Activated CD8-positive, alpha-beta memory T cell treated with anti-CD3 and anti-CD28 coated beads, Interleukin-2, amount 50 U/mL, for 1 hour (primary cell): Measurements from ENCODE around the gene AIG1.
"Not testable (repeated sequence)": the region's sequence is repeated elsewhere in the genome, so short reads cannot be mapped to it uniquely, and the experiment has no call there.

Experiments used
- DNase-seq: peaks from one replicate; pipeline ENCODE4 v3.0.0-alpha.2; 2020; ENCODE audit errors: extremely low read depth

AIG1 gene

GRCh38 chr6:143126574-143126941 lies 65.9 kb downstream of the AIG1 start:
- DNase-seq, result no peak

DNA sequence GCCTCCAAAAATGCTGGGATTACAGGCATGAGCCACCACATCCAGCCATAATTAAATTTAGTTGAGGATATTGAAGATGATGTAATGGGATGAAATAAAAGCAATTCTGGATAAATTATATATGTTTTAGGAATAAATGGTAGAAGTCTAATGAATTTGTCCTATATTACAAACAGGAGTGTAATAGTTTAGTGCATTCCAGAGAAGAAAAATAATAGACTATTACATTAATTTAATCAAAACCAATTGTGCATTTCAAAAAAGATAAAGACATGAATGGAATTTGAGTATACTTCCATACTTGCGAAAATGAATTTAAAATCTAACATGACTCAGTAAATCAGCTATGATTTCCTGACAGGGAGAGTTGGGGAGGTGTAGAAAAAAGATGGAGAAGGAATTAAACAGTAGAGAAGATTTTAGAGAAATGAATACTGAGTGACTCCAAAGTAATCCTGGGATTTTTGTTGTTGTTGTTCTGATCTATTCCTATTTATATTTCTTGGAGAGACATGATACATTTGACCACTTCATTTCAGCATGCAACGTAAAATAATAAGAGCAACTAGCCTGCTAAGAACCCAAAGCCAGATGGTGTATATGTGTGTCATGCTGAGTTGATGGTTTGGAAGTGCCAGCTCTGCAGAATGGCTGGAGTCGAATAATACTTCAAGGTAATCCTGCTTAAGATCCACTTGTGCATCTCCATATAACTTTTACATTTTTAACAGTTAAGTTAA lies 67.4 kb downstream of the AIG1 start:
- DNase-seq, result no peak

- DNase-seq, result no peak
These were observed 68.0 kb downstream of the AIG1 start for GRCh38 chr6:143128681-143129015.

GRCh38 chr6:143130928-143131327 lies 70.2 kb downstream of the AIG1 start:
- no peak for DNase-seq

GRCh38 chr6:143135325-143135724 lies 74.6 kb downstream of the AIG1 start:
- DNase-seq, result no peak

GRCh38 chr6:143135797-143136561 lies 75.3 kb downstream of the AIG1 start:
- DNase-seq, result no peak

- no peak for DNase-seq
These were observed 76.0 kb downstream of the AIG1 start for GRCh38 chr6:143136647-143137046.

- DNase-seq, result no peak
These were observed 78.6 kb downstream of the AIG1 start for GRCh38 chr6:143139239-143139784.

- DNase-seq, result not testable (repeated sequence)
These were observed 79.2 kb downstream of the AIG1 start for GRCh38 chr6:143139884-143140283.

DNA sequence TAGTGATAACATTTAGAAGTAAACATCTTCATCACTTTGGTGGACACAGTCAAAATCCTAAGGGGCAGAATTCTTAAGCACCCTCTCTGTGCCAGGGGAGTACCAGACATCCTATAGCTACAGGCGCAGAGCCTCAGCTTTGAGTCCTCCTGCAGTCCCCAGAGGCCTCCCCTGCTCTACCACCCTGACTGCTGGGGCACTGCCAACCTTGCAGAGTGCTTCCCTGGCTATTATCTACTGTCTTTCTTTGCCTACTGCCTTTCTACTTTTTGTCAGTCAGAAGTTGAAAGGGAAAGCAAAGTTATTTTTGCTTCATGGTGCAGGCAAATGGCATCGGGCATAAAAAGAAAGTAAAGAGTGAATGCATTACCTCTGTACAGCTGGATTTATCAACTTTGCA lies 80.1 kb downstream of the AIG1 start:
- no peak for DNase-seq

GRCh38 chr6:143141442-143141841 lies 80.8 kb downstream of the AIG1 start:
- no peak for DNase-seq

GRCh38 chr6:143146186-143146851 lies 85.6 kb downstream of the AIG1 start:
- no peak for DNase-seq

GRCh38 chr6:143149771-143150170 lies 89.1 kb downstream of the AIG1 start:
- no peak for DNase-seq

DNA sequence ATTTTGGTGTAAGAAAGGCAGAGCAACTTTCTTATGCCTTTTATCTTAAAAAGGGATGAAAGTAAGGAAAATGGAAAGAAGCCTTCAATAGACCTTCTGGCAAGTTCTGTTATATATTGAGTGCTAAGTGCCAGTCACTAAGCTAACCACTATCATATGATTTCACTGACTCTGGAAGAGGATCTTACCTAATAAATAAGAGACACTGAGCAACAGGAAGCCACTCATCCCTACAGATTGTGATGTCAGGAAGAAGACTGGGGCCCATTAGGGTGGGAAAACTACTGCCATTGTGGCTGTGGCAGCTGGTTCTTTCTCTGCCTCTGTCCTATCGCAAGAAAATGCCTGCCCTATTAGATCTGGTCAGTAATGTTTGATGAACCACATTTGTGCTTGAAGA lies 89.6 kb downstream of the AIG1 start:
- no peak for DNase-seq

DNA sequence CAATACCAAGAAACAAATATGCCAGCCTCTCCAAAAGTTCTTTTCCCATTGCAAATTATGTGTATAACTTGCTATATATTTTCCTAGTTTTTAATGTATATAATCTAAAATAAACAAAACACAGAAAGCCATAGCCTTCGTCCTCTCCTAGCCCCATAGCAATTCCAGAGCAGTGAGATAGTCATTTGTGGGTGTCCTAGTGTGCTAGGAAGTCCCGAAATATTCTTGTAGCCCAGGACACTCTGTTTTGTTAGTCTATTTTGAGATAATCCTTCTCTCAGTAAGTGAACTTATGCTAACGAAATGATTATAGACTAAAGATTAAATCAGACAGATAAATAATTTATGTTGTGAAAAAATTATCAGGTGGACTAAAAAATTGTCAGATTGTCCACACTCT lies 90.7 kb downstream of the AIG1 start:
- DNase-seq, result no peak

DNA sequence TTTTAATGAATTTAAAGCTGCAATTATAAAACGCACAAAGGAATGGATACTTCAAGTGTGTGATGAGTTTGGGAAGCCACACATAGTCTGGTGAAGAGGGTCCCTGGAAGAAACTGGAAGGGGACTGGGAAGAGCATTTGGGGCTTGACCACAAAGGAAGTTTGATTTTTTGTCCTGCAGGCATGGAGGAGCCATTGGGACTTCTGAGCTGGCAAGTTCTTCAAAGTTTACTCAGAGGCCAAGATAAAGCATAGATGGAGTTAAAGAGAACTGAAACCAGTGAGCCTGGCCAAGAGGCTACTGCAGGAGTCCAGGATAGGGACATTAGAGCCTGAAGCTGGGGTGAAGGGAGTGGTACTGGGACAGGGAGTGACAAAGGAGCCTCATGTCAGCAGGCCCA lies 95.0 kb downstream of the AIG1 start:
- no peak for DNase-seq

- no peak for DNase-seq
These were observed 96.4 kb downstream of the AIG1 start for GRCh38 chr6:143157131-143157530.

DNA sequence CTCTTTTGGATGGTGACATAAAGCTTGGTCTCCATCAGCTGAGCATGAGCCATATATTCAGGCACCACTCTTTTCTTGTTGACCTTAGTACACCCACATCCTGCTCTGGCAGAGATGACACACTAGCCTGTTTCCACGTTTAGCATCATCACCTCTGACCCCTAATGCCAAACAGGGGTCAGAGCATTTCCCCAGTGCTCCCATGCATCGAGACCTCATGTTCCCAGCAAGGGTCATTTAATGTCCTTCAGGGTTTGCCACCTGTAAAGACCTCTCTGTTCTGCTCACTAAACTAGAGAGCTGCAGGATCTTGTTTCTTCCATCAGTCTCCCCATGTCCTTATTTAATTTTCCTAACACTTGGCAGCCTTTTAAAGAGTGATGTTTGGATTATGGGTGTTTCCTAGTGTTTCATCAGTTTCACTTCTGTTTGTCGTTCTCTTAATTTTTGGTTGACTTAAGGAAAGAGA lies 97.5 kb downstream of the AIG1 start:
- DNase-seq, result no peak

- DNase-seq, result no peak
These were observed 98.3 kb downstream of the AIG1 start for GRCh38 chr6:143159001-143159400.

GRCh38 chr6:143160015-143160414 lies 99.3 kb downstream of the AIG1 start:
- DNase-seq, result no peak

DNA sequence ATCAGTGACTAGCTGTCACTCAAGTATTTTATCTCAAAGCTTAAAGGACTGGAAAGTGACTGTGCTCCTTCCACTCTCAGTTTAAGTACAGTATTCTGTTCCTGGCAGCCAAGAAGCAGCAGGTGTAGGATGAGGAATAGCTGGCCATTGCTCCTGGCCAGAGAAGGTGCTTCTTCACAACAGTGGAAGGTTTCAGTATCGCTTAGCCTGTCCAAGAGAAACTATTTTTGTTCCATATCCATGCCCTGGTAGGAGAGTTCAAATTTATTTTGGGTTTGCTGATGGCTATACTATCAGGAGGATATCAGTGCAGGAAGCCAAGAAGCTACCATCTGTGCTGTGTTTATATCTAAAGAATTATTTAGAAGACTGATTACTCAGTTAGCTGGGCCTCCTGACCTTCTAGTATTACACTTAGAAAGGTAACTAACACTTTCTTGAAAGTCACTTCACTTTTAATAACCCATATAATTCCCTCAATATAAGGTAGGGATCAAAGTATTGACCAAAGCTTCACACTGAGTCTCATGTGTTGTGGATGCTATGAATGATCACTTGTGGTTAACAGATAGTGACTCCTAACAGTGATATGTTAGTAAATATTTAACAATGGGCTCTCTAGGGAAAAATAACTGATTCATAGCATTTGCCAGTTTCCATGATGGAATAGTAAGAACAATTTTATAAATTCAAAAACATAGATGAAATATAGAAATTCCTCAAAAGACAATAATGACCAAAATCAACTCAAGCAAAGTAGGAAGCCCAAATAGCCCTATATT lies 99.9 kb downstream of the AIG1 start:
- DNase-seq, result no peak

- DNase-seq, result no peak
These were observed 102.9 kb downstream of the AIG1 start for GRCh38 chr6:143163621-143164020.
